AG09309 (cell line): ENCODE data around the gene SCO2.
"Not testable (repeated sequence)": the region's sequence is repeated elsewhere in the genome, so short reads cannot be mapped to it uniquely, and the experiment has no call there.

Experiments
- DNase-seq: peaks from one replicate; pipeline ENCODE4 v3.0.0-alpha.2; 2010; ENCODE audit warnings: low read depth
- H3K4me3 ChIP-seq: 2 replicates; pipeline ENCODE4 v1.5.1; 2011; ENCODE audit warnings: mild to moderate bottlenecking, low read depth, low read length, moderate library complexity; ENCODE audit not compliant: control insufficient read depth
- CTCF ChIP-seq: IDR thresholded peaks from 2 replicates; pipeline ENCODE4 v1.5.1; 2011; ENCODE audit warnings: mild to moderate bottlenecking, low read depth, low read length, inconsistent platforms; ENCODE audit not compliant: insufficient read depth, control insufficient read depth; ENCODE audit errors: missing control alignments

The SCO2 gene

GRCh38 chr22:50522806-50523438 lies 2.5 kb downstream of the SCO2 start:
- H3K4me3 ChIP-seq = no peak overlapping the region
- DNase-seq = no peak
- no peak for TF ChIP-seq CTCF

GRCh38 chr22:50522208-50522805 lies 3.1 kb downstream of the SCO2 start:
- no peak for TF ChIP-seq CTCF
- DNase-seq = no peak
- H3K4me3 ChIP-seq = no peak overlapping the region

GRCh38 chr22:50521710-50522109 lies 3.7 kb downstream of the SCO2 start:
- TF ChIP-seq CTCF = no peak
- no peak overlapping the region for H3K4me3 ChIP-seq
- DNase-seq = no peak

DNA sequence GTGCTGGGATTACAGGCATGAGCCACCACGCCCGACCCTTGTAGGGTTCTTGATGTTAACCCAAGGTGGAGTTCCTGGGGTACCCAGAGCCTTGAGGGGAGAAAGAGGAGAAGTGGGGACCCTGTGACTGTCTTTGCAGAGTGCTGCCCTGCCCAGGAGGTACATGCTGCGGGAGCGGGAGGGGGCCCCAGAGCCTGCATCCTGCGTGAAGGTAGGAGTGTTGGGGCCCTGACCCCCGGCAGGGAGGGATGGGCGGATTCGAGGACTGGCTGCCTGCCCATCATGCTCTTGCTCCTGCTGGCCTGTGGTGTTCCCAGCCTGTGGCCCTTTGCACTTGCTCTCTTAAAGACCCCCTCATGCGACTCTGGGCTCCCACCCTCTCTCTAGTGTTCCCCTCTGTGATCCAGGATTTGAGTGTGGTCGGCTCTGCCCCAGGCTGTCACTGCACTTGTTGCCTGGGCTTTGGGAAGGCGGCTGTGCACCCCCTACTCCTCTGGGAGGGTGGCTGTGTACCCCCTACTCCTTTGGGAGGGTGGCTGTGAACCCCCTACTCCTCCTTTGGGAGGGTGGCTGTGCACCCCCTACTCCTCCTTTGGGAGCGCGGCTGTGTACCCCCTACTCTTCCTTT lies 4.5 kb downstream of the SCO2 start:
- no peak for TF ChIP-seq CTCF
- no peak for DNase-seq
- H3K4me3 ChIP-seq = no peak overlapping the region

- not testable (repeated sequence) for H3K4me3 ChIP-seq
Observed at GRCh38 chr22:50520184-50520583, 5.2 kb downstream of the SCO2 start.

GRCh38 chr22:50519151-50519550 lies 6.2 kb downstream of the SCO2 start:
- no peak for DNase-seq
- TF ChIP-seq CTCF = no peak
- H3K4me3 ChIP-seq = no peak overlapping the region

More at GRCh38 chr22:50520184-50520583, 5.2 kb downstream of the SCO2 start:
- DNase-seq = not testable (repeated sequence)

- no peak overlapping the region for H3K4me3 ChIP-seq
- TF ChIP-seq CTCF = no peak
Observed at GRCh38 chr22:50518606-50519005, 6.8 kb downstream of the SCO2 start.

More at GRCh38 chr22:50518606-50519005, 6.8 kb downstream of the SCO2 start:
- DNase-seq = no peak
